ENCODE measurements around the gene C1orf21.

C1orf21 gene

DNA sequence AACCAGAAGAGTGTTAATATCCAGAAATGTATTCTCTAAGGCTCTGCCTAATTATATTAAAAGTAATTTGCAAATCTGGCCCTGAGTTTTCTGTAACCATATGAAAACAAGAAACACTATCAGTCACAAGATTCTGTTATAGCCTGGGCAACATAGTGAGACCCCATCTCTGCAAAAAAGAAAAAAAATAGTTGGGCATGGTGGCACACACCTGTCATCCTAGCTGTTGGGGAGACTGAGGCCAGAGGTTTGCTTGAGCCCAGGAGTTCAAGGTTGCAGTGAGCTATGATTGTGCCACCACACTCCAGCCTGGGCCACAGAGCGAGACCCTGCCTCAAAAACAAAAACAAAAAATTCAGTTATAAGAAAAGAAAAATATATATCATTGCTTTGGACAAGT is 25.6 kb downstream of the C1orf21 start:
- no peak for DNase-seq (ENCODE audit: low read depth)

- DNase-seq (ENCODE audit: low read depth), result no peak
Measured at GRCh38 chr1:184416481-184416880, 29.7 kb downstream of the C1orf21 start.

DNA sequence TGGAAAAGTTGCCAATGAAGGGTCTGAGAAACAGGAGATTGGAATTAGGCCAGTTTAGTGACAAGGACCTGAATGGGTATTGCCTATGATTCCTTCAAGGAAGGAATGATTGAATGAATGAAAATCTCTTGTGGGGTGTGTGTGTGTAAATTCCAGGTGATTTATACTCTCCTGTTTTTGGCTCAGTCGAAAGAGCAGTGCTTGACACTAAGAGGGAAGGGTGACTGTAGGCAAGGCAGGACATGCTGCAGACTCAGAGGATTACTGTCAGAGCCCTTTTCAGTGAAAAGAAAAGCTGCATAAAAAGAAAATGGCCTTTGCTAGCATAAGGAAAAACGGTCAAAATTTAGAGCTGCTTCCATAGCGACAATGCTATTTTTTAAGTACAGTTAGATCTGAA is 30.1 kb downstream of the C1orf21 start:
- DNase-seq (ENCODE audit: low read depth), result no peak

DNA sequence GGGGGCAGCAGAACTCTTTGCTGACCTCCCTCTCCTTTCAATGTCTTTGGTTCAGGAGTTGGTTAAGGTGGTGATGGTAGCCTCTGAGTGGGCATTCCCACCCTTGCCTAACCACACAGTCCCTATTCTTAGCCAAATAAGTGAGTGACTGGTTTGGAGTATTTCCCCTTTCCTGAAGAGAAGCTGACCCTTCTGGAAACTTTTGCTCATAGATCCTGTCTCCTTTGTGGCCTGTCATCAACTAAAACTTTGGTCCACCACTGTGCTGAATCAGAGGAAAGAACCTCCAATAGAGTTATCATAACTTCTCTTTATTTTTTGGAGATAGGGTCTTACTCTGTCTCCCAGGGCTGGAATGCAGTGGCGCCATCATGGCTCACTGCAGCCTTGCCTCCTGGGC is 31.1 kb downstream of the C1orf21 start:
- DNase-seq (ENCODE audit: low read depth), result no peak

DNA sequence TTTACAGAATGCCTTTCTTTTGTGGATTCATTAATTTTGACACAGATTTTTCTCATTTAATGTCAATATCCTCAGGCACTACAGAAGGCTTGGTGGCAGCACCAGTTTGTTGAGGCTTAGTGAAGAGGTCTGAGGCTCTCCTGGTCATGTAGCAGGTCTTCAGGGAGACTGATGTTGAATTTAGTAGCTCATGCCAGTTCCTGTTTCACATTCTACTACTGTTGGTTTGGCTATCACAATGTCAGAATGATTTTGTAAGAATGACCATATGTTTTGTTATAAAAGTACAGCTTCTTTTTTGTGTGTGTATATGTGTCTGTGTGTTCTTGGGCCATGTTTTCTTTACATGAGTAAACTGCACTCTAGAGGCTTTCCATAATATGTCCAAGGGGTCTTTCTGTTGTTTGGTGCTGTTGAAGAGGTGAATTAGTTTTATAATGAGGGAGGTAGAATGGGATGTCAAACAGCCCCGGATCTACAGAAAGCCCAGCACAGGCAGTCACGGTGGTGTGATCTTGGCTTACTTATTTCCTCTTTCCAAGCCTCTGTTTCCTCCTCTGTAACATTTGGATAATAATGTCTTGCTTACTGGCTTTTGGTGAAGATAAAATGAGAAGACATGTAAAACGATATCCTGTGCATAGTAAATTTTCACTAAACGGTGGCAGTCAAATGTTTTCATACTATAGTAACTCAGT is 32.0 kb downstream of the C1orf21 start:
- no peak for DNase-seq (ENCODE audit: low read depth)

GRCh38 chr1:184419350-184420161 is 32.7 kb downstream of the C1orf21 start:
- DNase-seq (ENCODE audit: low read depth), result no peak

- DNase-seq (ENCODE audit: low read depth), result no peak
Measured at GRCh38 chr1:184422490-184423233, 35.8 kb downstream of the C1orf21 start.

- DNase-seq (ENCODE audit: low read depth), result no peak
Measured at GRCh38 chr1:184423649-184424048, 36.8 kb downstream of the C1orf21 start.

- DNase-seq (ENCODE audit: low read depth), result no peak
Measured at GRCh38 chr1:184424157-184424556, 37.3 kb downstream of the C1orf21 start.

DNA sequence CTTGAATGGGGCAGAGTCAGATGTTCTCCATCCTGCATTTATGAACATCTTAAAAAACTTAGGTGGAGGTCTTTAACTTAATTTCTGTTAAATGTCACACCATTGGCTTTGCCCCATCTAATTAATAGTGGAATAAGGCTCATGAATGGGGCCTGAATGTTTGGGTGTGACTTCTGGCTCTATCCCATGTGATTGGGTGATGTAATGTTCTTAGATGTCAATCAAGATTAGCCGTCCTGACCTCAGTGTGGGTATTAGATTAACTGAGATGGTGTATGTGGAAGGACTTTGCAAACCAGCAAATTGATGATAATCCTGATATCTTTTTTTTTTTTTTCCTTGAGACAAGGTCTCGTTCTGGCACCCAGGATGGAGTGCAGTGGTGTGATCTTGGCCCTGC is 38.1 kb downstream of the C1orf21 start:
- no peak for DNase-seq (ENCODE audit: low read depth)

DNA sequence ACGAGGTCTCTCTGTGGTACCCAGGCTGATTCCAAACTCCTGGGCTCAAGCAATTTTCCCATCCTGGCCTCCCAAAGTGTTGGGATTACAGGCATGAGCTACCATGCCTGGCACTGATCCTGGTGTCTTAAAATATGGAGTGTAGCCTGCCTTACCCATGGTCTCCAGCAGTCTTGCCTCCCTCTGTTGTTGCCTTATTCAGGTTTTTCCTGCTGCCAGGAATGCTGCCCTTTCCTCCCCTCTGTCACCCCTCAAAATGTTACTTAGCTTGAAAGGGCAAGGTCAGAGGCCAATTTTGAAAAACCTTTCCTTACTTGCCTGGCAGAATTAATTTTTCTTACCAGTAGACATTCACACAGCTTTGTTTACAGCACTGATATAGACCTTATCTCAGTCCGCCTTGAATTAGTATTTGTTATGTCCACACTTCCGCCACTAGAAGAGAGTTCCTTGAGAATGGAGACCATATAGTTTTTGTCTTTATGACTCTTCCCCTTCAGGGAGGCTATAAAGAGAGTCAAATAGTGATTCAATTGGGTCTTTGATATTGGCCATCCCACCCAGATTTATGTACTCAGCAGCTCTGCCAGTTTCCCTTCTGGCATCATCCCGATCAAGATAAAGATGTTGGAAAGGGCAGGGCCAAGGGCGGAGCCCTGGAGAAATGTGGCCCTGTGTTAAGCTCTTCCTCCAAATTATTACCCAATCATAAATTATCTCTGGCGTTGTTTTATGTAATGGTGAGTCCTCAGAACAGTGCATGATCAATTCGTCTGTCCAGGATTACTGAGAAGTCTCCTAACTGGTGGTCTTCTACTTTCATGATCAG is 38.8 kb downstream of the C1orf21 start:
- no peak for DNase-seq (ENCODE audit: low read depth)

DNA sequence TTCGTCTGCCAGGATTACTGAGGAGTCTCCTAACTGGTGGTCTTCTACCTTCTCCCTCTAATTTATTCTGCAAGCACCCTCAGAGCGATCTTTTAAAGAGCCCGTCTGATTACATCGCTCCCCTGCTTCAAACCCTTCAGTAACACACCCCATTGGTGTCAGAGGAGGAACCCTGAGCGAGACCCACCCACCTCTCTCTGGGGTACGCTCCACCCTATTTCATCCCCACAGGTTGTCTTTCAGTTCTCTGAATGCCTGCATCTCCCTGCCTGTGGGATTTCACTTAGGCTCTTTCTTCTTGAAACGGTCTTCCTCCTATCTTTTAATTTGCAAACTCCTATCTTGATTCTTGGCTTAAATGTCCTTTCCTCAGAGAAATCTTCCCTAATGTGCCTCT is 39.4 kb downstream of the C1orf21 start:
- DNase-seq (ENCODE audit: low read depth), result no peak

DNA sequence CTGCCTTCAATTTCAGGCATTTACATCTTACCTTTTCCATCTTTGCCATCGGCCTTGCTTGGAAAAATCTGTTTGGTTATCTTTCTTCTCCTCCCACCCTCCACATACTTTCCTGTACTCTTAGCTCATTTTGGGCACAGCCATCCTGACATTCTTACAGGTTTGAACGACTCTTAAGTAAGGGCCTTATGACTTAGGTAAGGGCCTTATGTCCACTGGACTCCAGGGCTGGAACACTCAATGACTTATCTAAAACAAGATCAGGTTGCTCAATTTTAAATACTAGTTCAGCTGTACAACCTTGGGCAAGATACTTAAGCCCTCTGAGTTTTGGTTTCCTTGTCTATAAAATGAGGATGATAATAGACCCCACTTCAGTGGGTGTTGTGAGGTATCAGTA is 40.9 kb downstream of the C1orf21 start:
- no peak for DNase-seq (ENCODE audit: low read depth)

DNA sequence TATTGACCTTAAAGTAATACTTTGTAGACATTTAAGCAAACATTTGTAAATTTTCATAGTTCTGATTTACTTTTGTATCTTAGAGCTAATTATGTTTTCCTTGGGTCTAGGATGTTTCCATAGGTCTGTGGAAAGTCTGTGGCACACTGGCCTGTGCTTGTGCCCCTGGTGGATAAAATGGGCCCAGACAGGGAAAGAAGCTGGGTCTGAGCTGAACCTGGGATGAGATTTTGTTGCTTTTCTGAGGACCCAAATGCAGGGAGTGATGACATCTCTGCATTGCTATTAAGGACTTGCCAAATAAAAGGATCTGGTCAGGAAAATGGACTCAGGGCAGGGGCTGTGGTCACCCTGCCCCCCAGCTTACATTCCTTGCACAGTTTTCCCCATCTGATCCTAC is 41.8 kb downstream of the C1orf21 start:
- DNase-seq (ENCODE audit: low read depth), result no peak

DNA sequence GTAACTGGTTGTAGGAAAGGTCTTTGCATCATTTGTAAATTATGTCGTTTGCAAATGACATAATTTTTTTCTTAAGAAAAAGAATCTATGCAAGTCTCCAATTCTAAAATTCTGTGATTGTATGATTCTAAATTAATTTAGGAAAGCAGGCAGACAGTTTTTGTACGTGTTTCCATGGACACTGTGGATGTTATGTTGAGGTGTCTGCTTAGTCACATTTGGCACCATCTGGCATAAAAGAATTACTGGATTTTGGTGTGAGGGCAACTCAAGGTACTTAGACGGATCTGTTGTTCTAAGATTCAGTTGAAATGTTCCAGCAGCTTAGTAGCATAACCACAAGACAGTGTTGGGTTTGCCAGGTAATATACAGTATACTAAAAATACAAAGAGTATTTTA is 42.5 kb downstream of the C1orf21 start:
- DNase-seq (ENCODE audit: low read depth), result no peak

- DNase-seq (ENCODE audit: low read depth), result no peak
Measured at GRCh38 chr1:184433956-184434502, 47.2 kb downstream of the C1orf21 start.

GRCh38 chr1:184437291-184437690 is 50.5 kb downstream of the C1orf21 start:
- no peak for DNase-seq (ENCODE audit: low read depth)

DNA sequence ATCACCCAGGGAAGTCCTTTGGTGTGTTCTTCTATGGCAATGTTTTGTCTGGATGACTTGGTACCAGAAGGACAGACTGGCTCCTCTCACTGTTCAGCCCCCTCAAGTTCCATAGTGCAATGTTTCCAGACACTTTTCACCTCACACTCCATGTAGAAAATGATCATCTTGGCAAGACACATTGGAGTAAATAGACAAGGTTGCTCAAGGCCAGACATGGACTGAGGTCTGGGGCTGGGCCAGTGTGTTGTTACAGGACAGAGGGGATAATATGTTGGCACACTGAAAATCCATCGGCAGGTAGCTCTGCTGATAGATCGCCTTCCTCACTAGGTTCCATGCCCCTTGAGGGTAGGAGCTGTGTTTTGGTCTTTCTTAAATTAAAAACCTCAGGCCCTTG is 51.5 kb downstream of the C1orf21 start:
- no peak for DNase-seq (ENCODE audit: low read depth)

- no peak for DNase-seq (ENCODE audit: low read depth)
Measured at GRCh38 chr1:184442260-184442659, 55.4 kb downstream of the C1orf21 start.

DNA sequence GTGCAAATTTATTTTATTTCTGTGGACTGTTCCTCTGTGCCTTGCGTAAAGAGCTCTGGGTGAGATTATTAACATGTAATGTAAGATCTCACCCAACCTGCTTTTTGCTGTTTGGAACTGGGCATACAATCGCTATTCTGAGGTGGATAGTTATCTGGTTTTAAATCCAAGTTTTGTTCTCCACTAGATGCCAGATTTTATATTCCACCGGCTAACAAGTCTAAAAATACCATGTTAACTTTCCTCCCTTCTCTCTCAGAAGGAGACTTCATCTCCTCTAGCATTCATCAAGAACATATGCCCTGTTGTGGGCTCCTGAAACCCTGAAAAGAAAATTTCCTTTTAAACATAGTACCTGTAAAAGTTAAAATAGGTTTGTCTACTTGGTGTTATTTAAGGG is 56.4 kb downstream of the C1orf21 start:
- no peak for DNase-seq (ENCODE audit: low read depth)

DNA sequence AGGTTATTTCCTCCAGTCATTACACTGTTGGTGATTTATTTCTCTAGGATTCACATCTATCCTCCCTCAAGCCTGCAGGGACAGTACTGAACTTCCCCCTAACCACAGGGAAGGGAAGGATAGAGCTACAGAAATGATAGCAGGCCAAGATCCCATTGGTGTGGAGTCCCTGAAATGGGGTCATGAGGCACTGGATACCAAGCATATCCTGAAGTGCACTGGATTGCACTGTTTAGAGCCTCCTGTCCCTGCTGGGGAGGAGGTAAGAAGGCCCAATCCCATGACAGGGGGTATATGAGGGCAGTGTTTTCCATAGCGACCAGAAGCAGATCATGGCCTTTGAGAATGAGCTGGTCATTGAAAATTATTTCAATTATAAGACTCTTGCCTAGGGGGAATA is 56.8 kb downstream of the C1orf21 start:
- DNase-seq (ENCODE audit: low read depth), result no peak

DNA sequence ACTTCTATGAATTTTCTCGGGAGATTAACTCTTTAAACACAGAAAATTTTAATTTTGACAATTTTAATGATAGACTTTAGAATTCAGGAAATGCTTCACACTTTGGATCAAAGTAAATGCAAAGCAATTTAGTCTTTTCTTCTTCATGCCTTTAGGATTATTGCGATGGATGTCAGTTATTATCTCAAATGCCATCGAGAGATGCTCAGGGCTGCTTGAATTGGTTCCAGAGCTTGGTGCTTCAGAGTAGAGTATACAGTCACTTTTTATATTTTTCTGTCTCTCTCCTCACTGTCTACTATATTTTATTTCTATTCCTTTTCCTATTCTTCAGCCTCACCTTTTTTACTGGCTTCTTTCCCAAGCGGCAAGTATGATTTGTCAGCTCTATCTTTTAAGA is 59.2 kb downstream of the C1orf21 start:
- no peak for DNase-seq (ENCODE audit: low read depth)
